Kidney epithelial cell (primary cell): ENCODE data around the gene RNF130. TPM values are rescaled to one million over a fixed set of nuclear protein-coding genes. Genes with fewer than 3 reads are reported as not detected.

Experiments
- DNase-seq: peaks from one replicate; pipeline ENCODE4 v3.0.0-alpha.2; 2010; ENCODE audit warnings: low read depth
- H3K27me3 ChIP-seq: 2 replicates; pipeline ENCODE4 v1.6.0; 2011; ENCODE audit warnings: low read length; ENCODE audit not compliant: control insufficient read depth, insufficient read depth
- H3K36me3 ChIP-seq: 2 replicates; pipeline ENCODE4 v1.5.1; 2011; ENCODE audit warnings: low read length; ENCODE audit not compliant: control insufficient read depth, insufficient read depth
- H3K4me3 ChIP-seq: 2 replicates; pipeline ENCODE4 v1.5.1; 2011; ENCODE audit warnings: low read depth, mild to moderate bottlenecking, control low read depth, low read length
- total RNA-seq: library from RNA; depleted of rRNA; stranded (reverse); fragments of >200 nt; gene quantifications from 2 replicates; pipeline ENCODE4 v1.2.3, GENCODE V29; 2015
- TF ChIP-seq, protein P1 (sequence below): IDR thresholded peaks from 2 replicates; pipeline ENCODE4 v1.5.1; 2011; ENCODE audit warnings: mild to moderate bottlenecking, moderate library complexity, low read length, control low read depth, inconsistent platforms; ENCODE audit not compliant: insufficient read depth, poor library complexity, severe bottlenecking

Gene RNF130
- total RNA-seq, 1 donor from 2014 or later, result 42.0 TPM

DNA sequence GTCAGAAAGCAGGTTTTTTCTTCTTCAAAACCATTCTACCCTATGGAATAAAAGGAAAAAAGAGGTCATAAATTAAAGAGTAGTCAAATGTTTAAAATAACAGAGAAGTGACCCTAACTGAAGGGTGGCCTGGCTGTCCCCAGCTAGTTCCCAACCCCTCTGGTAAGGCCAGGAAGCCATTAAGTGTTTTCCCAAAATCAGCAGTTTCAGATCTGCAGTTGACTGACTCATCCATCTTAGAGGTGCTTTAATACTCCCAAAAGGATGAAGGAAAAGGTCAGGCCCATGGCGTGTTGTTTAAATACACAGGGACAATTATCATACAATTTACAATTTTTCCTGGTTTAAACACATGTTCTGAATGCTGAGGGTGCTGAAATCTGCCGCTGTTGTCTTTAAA lies 115.9 kb downstream of the RNF130 start:
- Histone ChIP-seq H3K36me3 (peaks cover 2% of the 10 kb centered on the region), H3K27me3 (no peaks in the 10 kb centered on the region), H3K4me3 (no peak overlapping the region)
- TF ChIP-seq, protein P1, sequence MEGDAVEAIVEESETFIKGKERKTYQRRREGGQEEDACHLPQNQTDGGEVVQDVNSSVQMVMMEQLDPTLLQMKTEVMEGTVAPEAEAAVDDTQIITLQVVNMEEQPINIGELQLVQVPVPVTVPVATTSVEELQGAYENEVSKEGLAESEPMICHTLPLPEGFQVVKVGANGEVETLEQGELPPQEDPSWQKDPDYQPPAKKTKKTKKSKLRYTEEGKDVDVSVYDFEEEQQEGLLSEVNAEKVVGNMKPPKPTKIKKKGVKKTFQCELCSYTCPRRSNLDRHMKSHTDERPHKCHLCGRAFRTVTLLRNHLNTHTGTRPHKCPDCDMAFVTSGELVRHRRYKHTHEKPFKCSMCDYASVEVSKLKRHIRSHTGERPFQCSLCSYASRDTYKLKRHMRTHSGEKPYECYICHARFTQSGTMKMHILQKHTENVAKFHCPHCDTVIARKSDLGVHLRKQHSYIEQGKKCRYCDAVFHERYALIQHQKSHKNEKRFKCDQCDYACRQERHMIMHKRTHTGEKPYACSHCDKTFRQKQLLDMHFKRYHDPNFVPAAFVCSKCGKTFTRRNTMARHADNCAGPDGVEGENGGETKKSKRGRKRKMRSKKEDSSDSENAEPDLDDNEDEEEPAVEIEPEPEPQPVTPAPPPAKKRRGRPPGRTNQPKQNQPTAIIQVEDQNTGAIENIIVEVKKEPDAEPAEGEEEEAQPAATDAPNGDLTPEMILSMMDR, result no peak
- no peak for DNase-seq

DNA sequence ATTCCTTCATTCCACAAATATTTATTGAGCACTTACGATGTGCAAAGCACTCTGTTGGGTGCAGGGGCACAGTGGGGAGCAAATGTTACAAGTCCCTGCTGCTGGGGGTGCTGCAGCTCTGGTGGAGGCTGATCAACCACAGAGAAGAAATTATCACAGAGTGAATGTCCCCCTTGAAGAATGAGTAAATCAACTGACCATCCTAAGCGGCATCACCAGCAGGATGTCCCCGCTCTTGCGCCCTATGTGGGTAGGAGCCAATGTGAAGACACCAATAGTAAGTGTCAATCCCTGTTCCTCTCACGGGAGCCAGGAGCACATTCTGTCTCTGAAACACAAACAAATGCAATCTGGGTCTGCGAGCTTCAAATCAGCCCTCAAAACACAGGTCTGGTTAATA lies 116.5 kb downstream of the RNF130 start:
- TF ChIP-seq, protein P1, result no peak
- Histone ChIP-seq H3K4me3 (no peak overlapping the region), H3K27me3 (no peaks in the 10 kb centered on the region), H3K36me3 (peaks cover 2% of the 10 kb centered on the region)
- DNase-seq, result no peak

DNA sequence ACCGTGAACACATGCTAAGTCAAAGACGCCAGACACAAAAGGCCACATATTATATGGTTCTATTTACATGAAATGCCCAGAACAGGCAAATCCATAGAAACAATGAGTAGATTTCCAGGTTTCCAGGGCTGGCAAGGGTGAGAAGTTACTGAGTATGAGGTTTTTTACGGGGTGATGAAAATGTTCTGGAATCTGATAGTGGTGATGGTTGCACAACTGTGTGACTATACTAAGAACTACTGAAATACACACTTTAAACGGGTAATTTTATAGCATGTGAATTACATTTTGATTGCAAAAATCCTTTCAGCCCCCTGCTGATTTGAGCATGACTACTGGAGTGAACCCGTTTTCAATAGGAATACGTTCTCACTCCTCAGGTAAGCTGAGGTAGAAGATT lies 117.1 kb downstream of the RNF130 start:
- DNase-seq, result no peak
- TF ChIP-seq, protein P1, result no peak
- H3K4me3 ChIP-seq, result no peak overlapping the region
- H3K36me3 ChIP-seq, result peaks cover 2% of the 10 kb centered on the region
- no peaks in the 10 kb centered on the region for H3K27me3 ChIP-seq

DNA sequence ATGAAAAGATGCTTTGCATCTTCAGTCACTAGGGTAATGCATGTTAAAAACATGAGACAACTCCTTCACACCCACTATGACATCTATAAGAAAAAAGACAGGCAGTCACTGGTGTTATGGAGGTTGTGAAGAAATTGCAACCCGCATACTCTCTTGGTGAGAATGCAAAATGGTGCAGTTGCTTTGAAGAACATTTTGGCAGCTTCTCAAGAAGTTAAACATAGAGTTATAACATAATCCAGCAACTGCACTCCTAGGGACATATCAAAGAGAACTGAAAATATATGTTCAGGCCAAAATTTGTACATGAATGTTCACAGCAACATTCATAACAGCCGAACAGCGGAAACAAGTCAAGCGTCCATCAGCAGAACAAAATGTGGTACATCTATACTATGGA lies 117.6 kb downstream of the RNF130 start:
- H3K27me3 ChIP-seq, result no peaks in the 10 kb centered on the region
- peaks cover 2% of the 10 kb centered on the region for H3K36me3 ChIP-seq
- no peak for DNase-seq
- H3K4me3 ChIP-seq, result no peak overlapping the region
- TF ChIP-seq, protein P1, result no peak

DNA sequence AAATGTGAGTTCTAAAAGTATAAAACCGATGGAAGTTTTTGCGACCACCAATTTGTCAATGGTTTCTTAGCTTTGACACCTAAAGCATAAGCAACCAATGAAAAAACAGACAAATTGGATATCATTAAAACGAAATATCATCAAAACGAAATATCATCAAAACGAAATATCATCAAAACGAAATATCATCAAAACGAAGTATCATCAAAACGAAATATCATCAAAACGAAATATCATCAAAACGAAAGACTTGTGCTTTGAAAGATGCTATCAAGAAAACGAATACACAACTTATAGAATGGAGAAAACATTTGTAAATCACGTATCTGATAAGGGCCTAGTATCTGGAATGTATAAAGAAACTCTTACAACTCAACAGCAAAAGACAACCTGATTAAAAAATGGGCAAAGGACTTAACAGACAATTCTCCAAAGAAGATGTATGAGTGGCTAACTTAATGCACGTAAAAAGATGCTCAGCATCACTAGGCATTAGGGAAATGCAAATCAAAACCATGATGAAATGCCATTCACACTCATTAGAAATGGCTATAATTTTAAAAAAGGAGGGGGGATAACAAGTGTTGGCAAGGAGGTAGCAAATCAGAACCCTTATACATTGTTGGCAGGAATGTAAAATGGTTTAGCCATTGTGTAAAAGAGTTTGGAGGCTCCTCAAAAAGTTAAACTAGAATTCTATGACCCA lies 134.4 kb downstream of the RNF130 start:
- H3K27me3 ChIP-seq, result no peaks in the 10 kb centered on the region
- H3K4me3 ChIP-seq, result no peak overlapping the region
- H3K36me3 ChIP-seq, result no peaks in the 10 kb centered on the region
- DNase-seq, result no peak
- TF ChIP-seq, protein P1, result no peak
